ENCODE results near the gene LRP6. TPM values are rescaled to one million over a fixed set of nuclear protein-coding genes. Genes with fewer than 3 reads are reported as not detected.

The LRP6 gene
- total RNA-seq, 1 donor from 2014 or later, result 15.2 TPM

- Histone ChIP-seq H3K36me3 (ENCODE audit: control insufficient read depth, insufficient read depth, low read length) (no peaks in the 10 kb centered on the region), H3K4me3 (ENCODE audit: low read depth, low read length) (no peak overlapping the region), H3K27me3 (ENCODE audit: control insufficient read depth, insufficient read depth, low read length) (no peaks in the 10 kb centered on the region)
- TF ChIP-seq CTCF (IDR thresholded peaks at IDR 0.05; ENCODE audit: insufficient read depth, low read length, poor library complexity, severe bottlenecking), result no peak
- DNase-seq (ENCODE audit: low read depth), result no peak
These were observed 38.4 kb downstream of the LRP6 start for GRCh38 chr12:12228402-12228801.

- H3K4me3 ChIP-seq (ENCODE audit: low read depth, low read length), result no peak overlapping the region
- no peak for DNase-seq (ENCODE audit: low read depth)
- no peaks in the 10 kb centered on the region for H3K27me3 ChIP-seq (ENCODE audit: control insufficient read depth, insufficient read depth, low read length)
- no peaks in the 10 kb centered on the region for H3K36me3 ChIP-seq (ENCODE audit: control insufficient read depth, insufficient read depth, low read length)
- TF ChIP-seq CTCF (IDR thresholded peaks at IDR 0.05; ENCODE audit: insufficient read depth, low read length, poor library complexity, severe bottlenecking), result no peak
These were observed 40.7 kb downstream of the LRP6 start for GRCh38 chr12:12226187-12226586.

- no peak for TF ChIP-seq CTCF (IDR thresholded peaks at IDR 0.05; ENCODE audit: insufficient read depth, low read length, poor library complexity, severe bottlenecking)
- no peak for DNase-seq (ENCODE audit: low read depth)
- H3K4me3 ChIP-seq (ENCODE audit: low read depth, low read length), result no peak overlapping the region
- H3K36me3 ChIP-seq (ENCODE audit: control insufficient read depth, insufficient read depth, low read length), result no peaks in the 10 kb centered on the region
- no peaks in the 10 kb centered on the region for H3K27me3 ChIP-seq (ENCODE audit: control insufficient read depth, insufficient read depth, low read length)
These were observed 42.5 kb downstream of the LRP6 start for GRCh38 chr12:12224240-12224940.

GRCh38 chr12:12221560-12221959 is 45.3 kb downstream of the LRP6 start:
- TF ChIP-seq CTCF (IDR thresholded peaks at IDR 0.05; ENCODE audit: insufficient read depth, low read length, poor library complexity, severe bottlenecking), result no peak
- no peaks in the 10 kb centered on the region for H3K36me3 ChIP-seq (ENCODE audit: control insufficient read depth, insufficient read depth, low read length)
- H3K4me3 ChIP-seq (ENCODE audit: low read depth, low read length), result no peak overlapping the region
- H3K27me3 ChIP-seq (ENCODE audit: control insufficient read depth, insufficient read depth, low read length), result no peaks in the 10 kb centered on the region
- DNase-seq (ENCODE audit: low read depth), result peak; percentile 49

GRCh38 chr12:12219664-12220063 is 47.2 kb downstream of the LRP6 start:
- TF ChIP-seq CTCF (IDR thresholded peaks at IDR 0.05; ENCODE audit: insufficient read depth, low read length, poor library complexity, severe bottlenecking), result no peak
- Histone ChIP-seq H3K27me3 (ENCODE audit: control insufficient read depth, insufficient read depth, low read length) (no peaks in the 10 kb centered on the region), H3K4me3 (ENCODE audit: low read depth, low read length) (no peak overlapping the region), H3K36me3 (ENCODE audit: control insufficient read depth, insufficient read depth, low read length) (no peaks in the 10 kb centered on the region)
- DNase-seq (ENCODE audit: low read depth), result no peak

- Histone ChIP-seq H3K27me3 (ENCODE audit: control insufficient read depth, insufficient read depth, low read length) (no peaks in the 10 kb centered on the region), H3K4me3 (ENCODE audit: low read depth, low read length) (no peak overlapping the region), H3K36me3 (ENCODE audit: control insufficient read depth, insufficient read depth, low read length) (no peaks in the 10 kb centered on the region)
- no peak for TF ChIP-seq CTCF (IDR thresholded peaks at IDR 0.05; ENCODE audit: insufficient read depth, low read length, poor library complexity, severe bottlenecking)
- no peak for DNase-seq (ENCODE audit: low read depth)
These were observed 49.9 kb downstream of the LRP6 start for GRCh38 chr12:12217018-12217359.
